GM12864 (cell line): ENCODE results near the gene IER5L.

Source experiments
- DNase-seq: peaks from one replicate; pipeline ENCODE4 v3.0.0-alpha.2; 2011; ENCODE audit warnings: low read depth
- H3K4me3 ChIP-seq: 2 replicates; pipeline ENCODE4 v1.5.1; 2011; ENCODE audit warnings: mild to moderate bottlenecking, low read depth, low read length, control low read depth
- CTCF ChIP-seq: IDR thresholded peaks from 2 replicates; pipeline ENCODE4 v1.5.1; 2011; ENCODE audit warnings: low read depth, mild to moderate bottlenecking, moderate library complexity, low read length, control low read depth, inconsistent platforms; ENCODE audit errors: missing control alignments

Gene IER5L

GRCh38 chr9:129187042-129187441 is 9.0 kb upstream of the IER5L start:
- no peak for TF ChIP-seq CTCF
- H3K4me3 ChIP-seq, result no peak overlapping the region
- DNase-seq, result no peak

- no peak for DNase-seq
- H3K4me3 ChIP-seq, result no peak overlapping the region
- TF ChIP-seq CTCF, result no peak
Measured at GRCh38 chr9:129185991-129186390, 7.9 kb upstream of the IER5L start.

GRCh38 chr9:129185402-129185801 is 7.3 kb upstream of the IER5L start:
- DNase-seq, result no peak
- no peak for TF ChIP-seq CTCF
- no peak overlapping the region for H3K4me3 ChIP-seq

- TF ChIP-seq CTCF, result no peak
- no peak overlapping the region for H3K4me3 ChIP-seq
- no peak for DNase-seq
Measured at GRCh38 chr9:129184596-129185122, 6.6 kb upstream of the IER5L start.

GRCh38 chr9:129184219-129184524 is 6.1 kb upstream of the IER5L start:
- no peak overlapping the region for H3K4me3 ChIP-seq
- DNase-seq, result no peak
- TF ChIP-seq CTCF, result no peak

- no peak for DNase-seq
- no peak for TF ChIP-seq CTCF
Measured at GRCh38 chr9:129183495-129184218, 5.6 kb upstream of the IER5L start.

More at GRCh38 chr9:129183495-129184218, 5.6 kb upstream of the IER5L start:
- H3K4me3 ChIP-seq, result no peak overlapping the region
